Measurements from ENCODE around the gene ALKBH8. TPM values are rescaled to one million over a fixed set of nuclear protein-coding genes. Genes with fewer than 3 reads are reported as not detected.
"Not testable (repeated sequence)": the region's sequence is repeated elsewhere in the genome, so short reads cannot be mapped to it uniquely, and the experiment has no call there.

Gene ALKBH8
- total and polyA plus RNA-seq, 4 donors: 2.5 to 4.7 (median 3.0) TPM

DNA sequence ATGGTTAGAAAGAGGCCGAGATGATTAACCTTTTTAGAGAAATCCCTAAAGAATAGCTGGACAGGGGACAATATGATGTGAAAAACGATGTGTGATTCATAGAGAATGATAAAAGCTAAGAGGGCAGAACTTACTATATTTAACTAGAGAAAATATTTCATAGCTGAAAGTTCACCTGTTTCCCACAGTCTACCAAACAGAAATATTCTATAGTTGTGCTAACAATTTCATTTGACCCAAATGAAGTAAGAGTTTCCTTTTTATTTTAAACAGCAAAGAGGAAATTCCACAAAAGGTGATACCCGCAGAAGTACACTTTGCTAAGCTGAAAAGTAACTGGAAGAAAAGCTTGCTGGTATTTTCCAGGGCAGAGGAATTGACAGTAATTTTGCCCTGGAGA is 26.7 kb downstream of the ALKBH8 start:
- TF ChIP-seq HNF4A (conservative IDR thresholded peaks at IDR 0.05): no peak
- no peak for TF ChIP-seq FOXA2 (IDR thresholded peaks at IDR 0.05)
- TF ChIP-seq, protein P1, sequence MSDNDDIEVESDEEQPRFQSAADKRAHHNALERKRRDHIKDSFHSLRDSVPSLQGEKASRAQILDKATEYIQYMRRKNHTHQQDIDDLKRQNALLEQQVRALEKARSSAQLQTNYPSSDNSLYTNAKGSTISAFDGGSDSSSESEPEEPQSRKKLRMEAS (IDR thresholded peaks at IDR 0.05): no peak
- no peak for TF ChIP-seq REST (IDR thresholded peaks at IDR 0.05)
- no peak for TF ChIP-seq NR2F2 (IDR thresholded peaks at IDR 0.05)
- TF ChIP-seq, protein P2, sequence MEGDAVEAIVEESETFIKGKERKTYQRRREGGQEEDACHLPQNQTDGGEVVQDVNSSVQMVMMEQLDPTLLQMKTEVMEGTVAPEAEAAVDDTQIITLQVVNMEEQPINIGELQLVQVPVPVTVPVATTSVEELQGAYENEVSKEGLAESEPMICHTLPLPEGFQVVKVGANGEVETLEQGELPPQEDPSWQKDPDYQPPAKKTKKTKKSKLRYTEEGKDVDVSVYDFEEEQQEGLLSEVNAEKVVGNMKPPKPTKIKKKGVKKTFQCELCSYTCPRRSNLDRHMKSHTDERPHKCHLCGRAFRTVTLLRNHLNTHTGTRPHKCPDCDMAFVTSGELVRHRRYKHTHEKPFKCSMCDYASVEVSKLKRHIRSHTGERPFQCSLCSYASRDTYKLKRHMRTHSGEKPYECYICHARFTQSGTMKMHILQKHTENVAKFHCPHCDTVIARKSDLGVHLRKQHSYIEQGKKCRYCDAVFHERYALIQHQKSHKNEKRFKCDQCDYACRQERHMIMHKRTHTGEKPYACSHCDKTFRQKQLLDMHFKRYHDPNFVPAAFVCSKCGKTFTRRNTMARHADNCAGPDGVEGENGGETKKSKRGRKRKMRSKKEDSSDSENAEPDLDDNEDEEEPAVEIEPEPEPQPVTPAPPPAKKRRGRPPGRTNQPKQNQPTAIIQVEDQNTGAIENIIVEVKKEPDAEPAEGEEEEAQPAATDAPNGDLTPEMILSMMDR (IDR thresholded peaks at IDR 0.05; ENCODE audit: low read depth, low read length, missing input control): no peak
- TF ChIP-seq RAD21 (IDR thresholded peaks at IDR 0.05): no peak
- TF ChIP-seq, protein P3, sequence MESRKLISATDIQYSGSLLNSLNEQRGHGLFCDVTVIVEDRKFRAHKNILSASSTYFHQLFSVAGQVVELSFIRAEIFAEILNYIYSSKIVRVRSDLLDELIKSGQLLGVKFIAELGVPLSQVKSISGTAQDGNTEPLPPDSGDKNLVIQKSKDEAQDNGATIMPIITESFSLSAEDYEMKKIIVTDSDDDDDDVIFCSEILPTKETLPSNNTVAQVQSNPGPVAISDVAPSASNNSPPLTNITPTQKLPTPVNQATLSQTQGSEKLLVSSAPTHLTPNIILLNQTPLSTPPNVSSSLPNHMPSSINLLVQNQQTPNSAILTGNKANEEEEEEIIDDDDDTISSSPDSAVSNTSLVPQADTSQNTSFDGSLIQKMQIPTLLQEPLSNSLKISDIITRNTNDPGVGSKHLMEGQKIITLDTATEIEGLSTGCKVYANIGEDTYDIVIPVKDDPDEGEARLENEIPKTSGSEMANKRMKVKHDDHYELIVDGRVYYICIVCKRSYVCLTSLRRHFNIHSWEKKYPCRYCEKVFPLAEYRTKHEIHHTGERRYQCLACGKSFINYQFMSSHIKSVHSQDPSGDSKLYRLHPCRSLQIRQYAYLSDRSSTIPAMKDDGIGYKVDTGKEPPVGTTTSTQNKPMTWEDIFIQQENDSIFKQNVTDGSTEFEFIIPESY (IDR thresholded peaks at IDR 0.05): no peak
- TF ChIP-seq, protein P4, sequence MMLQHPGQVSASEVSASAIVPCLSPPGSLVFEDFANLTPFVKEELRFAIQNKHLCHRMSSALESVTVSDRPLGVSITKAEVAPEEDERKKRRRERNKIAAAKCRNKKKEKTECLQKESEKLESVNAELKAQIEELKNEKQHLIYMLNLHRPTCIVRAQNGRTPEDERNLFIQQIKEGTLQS (IDR thresholded peaks at IDR 0.05): no peak
- Histone ChIP-seq H3K27me3 (ENCODE audit: control insufficient read depth in 4 of 4, insufficient read depth in 4 of 4, low read length in 3 of 4) (no peaks in the 10 kb centered on the region), H3K27ac (ENCODE audit: low read depth in 1 of 2, low read length in 2 of 2) (no peak overlapping the region), H3K4me1 (ENCODE audit: control insufficient read depth in 4 of 4, insufficient read depth in 4 of 4, low read length in 3 of 4) (no peaks in the 10 kb centered on the region), H3K36me3 (ENCODE audit: control insufficient read depth in 4 of 4, insufficient read depth in 3 of 4, low read depth in 1 of 4, low read length in 3 of 4) (peaks cover 0 to 10% (median 5%) of the 10 kb centered on the region in 4 donors), H3K9me3 (ENCODE audit: control insufficient read depth in 4 of 4, low read length in 3 of 4) (no peaks in the 10 kb centered on the region), H3K4me3 (ENCODE audit: low read depth in 1 of 3, low read length in 3 of 3) (no peak overlapping the region), H3K9ac (ENCODE audit: low read depth in 1 of 2, low read length in 2 of 2) (no peak overlapping the region)
- WGBS: 95% methylated on average over 3 of the region's 3 CpGs
- no peak for DNase-seq (ENCODE audit: low spot score)

DNA sequence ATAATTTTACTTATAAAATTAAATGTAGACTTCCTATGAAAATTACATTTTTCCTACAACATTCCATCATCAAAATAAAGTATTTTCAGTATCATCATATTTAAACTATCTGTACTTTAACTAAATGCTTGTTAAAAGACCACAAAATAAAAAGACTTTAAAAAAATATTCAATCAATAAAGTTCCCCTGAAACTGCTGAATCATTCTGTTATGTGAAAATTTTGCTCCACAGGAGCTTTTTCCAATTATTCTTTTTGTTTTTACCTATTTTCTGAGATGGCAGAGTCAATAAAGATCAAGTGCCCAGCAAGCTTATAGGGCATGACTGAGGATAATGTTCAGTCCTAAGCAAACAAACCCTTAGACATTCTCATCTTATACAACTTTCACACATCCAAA is 27.3 kb downstream of the ALKBH8 start:
- no peak overlapping the region for H3K4me3 ChIP-seq (ENCODE audit: low read depth in 1 of 3, low read length in 3 of 3)
- H3K4me1 ChIP-seq (ENCODE audit: control insufficient read depth in 4 of 4, insufficient read depth in 4 of 4, low read length in 3 of 4): no peaks in the 10 kb centered on the region
- TF ChIP-seq, protein P3 (IDR thresholded peaks at IDR 0.05): no peak
- TF ChIP-seq FOXA2 (IDR thresholded peaks at IDR 0.05): no peak
- TF ChIP-seq REST (IDR thresholded peaks at IDR 0.05): no peak
- H3K36me3 ChIP-seq (ENCODE audit: control insufficient read depth in 4 of 4, insufficient read depth in 3 of 4, low read depth in 1 of 4, low read length in 3 of 4): peaks cover 0 to 10% (median 5%) of the 10 kb centered on the region in 4 donors
- H3K27ac ChIP-seq (ENCODE audit: low read depth in 1 of 2, low read length in 2 of 2): no peak overlapping the region
- no peaks in the 10 kb centered on the region for H3K9me3 ChIP-seq (ENCODE audit: control insufficient read depth in 4 of 4, low read length in 3 of 4)
- no peak overlapping the region for H3K9ac ChIP-seq (ENCODE audit: low read depth in 1 of 2, low read length in 2 of 2)
- no peak for DNase-seq (ENCODE audit: low spot score)
- no peaks in the 10 kb centered on the region for H3K27me3 ChIP-seq (ENCODE audit: control insufficient read depth in 4 of 4, insufficient read depth in 4 of 4, low read length in 3 of 4)

DNA sequence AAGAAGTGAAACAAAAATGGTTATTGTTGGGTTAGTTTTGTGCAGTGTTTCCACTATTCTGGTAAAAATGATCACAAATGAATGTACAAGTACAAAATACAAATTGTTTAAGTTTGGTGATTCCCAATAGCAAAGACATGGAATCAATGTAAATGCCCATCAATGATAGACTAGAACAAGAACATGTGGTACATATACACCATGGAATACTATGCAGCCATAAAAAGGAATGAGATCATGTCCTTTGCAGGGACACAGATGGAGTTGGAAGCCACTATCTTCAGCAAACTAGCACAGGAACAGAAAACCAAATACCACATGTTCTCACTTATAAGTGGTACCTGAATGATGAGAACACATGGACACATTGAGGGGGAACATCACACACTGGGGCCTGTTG is 28.4 kb downstream of the ALKBH8 start:
- not testable (repeated sequence) for H3K9me3 ChIP-seq (ENCODE audit: control insufficient read depth in 4 of 4, low read length in 3 of 4); H3K4me1 ChIP-seq (ENCODE audit: control insufficient read depth in 4 of 4, insufficient read depth in 4 of 4, low read length in 3 of 4); H3K4me3 ChIP-seq (ENCODE audit: low read depth in 1 of 3, low read length in 3 of 3); H3K9ac ChIP-seq (ENCODE audit: low read depth in 1 of 2, low read length in 2 of 2); H3K27me3 ChIP-seq (ENCODE audit: control insufficient read depth in 4 of 4, insufficient read depth in 4 of 4, low read length in 3 of 4); H3K27ac ChIP-seq (ENCODE audit: low read depth in 1 of 2, low read length in 2 of 2); DNase-seq (ENCODE audit: low spot score); H3K36me3 ChIP-seq (ENCODE audit: control insufficient read depth in 4 of 4, insufficient read depth in 3 of 4, low read depth in 1 of 4, low read length in 3 of 4)
